ENCODE results near the gene MRPS10.
"Not testable (repeated sequence)": the region's sequence is repeated elsewhere in the genome, so short reads cannot be mapped to it uniquely, and the experiment has no call there.

The MRPS10 gene

GRCh38 chr6:42175860-42176259 is 41.8 kb downstream of the MRPS10 start:
- TF ChIP-seq, protein P1, sequence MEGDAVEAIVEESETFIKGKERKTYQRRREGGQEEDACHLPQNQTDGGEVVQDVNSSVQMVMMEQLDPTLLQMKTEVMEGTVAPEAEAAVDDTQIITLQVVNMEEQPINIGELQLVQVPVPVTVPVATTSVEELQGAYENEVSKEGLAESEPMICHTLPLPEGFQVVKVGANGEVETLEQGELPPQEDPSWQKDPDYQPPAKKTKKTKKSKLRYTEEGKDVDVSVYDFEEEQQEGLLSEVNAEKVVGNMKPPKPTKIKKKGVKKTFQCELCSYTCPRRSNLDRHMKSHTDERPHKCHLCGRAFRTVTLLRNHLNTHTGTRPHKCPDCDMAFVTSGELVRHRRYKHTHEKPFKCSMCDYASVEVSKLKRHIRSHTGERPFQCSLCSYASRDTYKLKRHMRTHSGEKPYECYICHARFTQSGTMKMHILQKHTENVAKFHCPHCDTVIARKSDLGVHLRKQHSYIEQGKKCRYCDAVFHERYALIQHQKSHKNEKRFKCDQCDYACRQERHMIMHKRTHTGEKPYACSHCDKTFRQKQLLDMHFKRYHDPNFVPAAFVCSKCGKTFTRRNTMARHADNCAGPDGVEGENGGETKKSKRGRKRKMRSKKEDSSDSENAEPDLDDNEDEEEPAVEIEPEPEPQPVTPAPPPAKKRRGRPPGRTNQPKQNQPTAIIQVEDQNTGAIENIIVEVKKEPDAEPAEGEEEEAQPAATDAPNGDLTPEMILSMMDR (conservative IDR thresholded peaks at IDR 0.05; ENCODE audit: control insufficient read depth, insufficient read depth, low read depth, low read length): peak; percentile 36
- H3K4me3 ChIP-seq (ENCODE audit: control insufficient read depth, low read depth, low read length): no peak overlapping the region
- no peak for DNase-seq (ENCODE audit: low read depth)

DNA sequence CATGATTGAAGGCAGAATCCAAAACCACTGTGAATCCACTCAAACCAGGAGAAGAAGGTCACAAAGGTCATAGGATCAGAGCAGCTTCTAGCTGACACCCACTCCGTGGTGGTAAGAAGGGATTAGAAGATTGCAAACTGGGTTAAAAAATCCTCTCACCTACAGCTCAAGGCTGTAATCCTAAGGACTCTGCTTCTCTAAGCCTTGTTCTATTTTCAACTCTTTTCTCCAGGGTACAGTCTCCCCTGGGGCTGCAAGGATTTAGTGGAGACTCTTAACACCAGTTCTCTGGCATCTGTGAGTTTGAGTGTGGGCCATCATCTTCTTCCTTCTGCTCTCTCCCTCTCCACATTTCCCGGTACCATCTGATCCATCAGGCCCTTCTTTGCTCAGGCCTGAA is 44.6 kb downstream of the MRPS10 start, which contains the start of gene GUCA1A:
Gene GUCA1A, plus strand, starts transcription at position 264 of the 400 bp plus-strand sequence. CDS start 250 bp downstream, outside the sequence.
- DNase-seq (ENCODE audit: low read depth): no peak
- TF ChIP-seq, protein P1 (conservative IDR thresholded peaks at IDR 0.05; ENCODE audit: control insufficient read depth, insufficient read depth, low read depth, low read length): no peak
- no peak within 1 kb of the TSS for H3K4me3 ChIP-seq (ENCODE audit: control insufficient read depth, low read depth, low read length)

GRCh38 chr6:42171813-42172581 is 45.7 kb downstream of the MRPS10 start:
- no peak overlapping the region for H3K4me3 ChIP-seq (ENCODE audit: control insufficient read depth, low read depth, low read length)
- no peak for DNase-seq (ENCODE audit: low read depth)
- TF ChIP-seq, protein P1 (conservative IDR thresholded peaks at IDR 0.05; ENCODE audit: control insufficient read depth, insufficient read depth, low read depth, low read length): no peak

DNA sequence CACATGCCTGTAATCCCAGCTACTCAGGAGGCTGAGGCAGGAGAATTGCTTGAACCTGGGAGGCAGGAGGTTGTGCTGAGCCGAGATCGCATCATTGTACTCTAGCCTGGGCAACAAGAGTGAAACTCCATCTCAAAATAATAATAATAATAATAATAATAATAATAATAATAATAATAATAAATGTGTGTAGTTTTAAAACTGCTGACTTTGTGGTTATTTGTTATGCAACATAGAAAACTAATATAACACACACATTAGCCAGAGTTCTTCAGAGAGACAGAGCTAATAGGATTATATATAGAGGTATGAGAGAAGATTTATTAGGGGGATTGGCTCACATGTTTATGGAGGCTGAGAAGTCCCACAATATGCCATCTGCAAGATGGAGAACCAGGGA is 47.9 kb downstream of the MRPS10 start:
- DNase-seq (ENCODE audit: low read depth); H3K4me3 ChIP-seq (ENCODE audit: control insufficient read depth, low read depth, low read length): not testable (repeated sequence)

DNA sequence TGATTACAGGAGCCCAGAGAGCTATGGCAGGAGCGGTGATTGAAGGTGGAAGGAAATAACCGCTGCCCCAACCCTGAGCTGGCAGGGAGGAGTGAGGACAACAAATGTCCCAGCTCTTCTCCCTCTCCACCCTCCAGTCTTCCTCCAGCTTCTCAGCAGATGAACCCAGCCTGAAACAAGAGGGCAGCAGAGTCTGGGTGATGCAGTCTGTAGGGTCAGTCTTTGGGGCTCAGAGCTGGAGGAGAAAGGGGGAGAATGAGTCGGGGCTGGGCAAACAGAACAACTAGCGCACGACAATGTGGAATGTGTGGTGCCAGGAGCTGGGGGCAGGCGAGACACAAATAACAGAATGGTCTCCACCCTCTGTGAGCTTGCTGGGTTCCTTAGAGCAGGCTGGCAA is 49.0 kb downstream of the MRPS10 start:
- TF ChIP-seq, protein P1 (conservative IDR thresholded peaks at IDR 0.05; ENCODE audit: control insufficient read depth, insufficient read depth, low read depth, low read length): peak; percentile 4
- H3K4me3 ChIP-seq (ENCODE audit: control insufficient read depth, low read depth, low read length): no peak overlapping the region
- no peak for DNase-seq (ENCODE audit: low read depth)

DNA sequence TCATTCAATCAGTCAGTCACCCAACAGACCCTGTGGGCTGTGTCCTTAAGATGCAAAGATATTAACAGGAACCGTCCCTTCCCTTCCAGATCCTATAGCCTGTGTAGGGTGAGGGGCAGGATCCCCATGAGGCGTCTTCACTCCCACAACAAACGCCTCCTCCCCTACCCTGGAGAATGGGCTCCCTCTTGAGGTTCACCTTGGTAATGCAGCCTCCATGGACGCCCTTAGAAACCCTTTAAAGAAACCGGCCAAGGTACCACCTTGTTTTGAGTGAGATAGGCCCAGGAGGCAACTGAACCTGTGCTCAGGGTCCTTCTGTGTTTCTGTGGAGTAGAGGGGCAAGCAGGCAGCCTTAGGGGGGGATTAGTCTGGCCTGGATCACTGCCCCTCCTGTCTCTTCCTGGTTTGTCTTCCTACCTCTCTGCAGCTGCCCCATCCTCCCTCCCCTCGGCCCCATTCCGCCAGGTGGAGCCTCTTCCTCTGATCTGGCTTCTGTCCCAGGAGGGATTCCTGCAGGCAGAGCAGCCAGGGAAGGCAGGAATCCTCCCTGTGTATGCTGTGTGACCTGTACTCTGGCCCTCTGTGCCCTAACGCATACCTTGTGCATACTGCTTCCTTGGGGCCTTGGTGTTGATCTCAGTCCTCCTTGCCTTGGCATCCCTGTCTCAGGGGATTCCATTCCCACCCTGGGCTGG is 51.1 kb downstream of the MRPS10 start:
- no peak overlapping the region for H3K4me3 ChIP-seq (ENCODE audit: control insufficient read depth, low read depth, low read length)
- peak; percentile 66 for DNase-seq (ENCODE audit: low read depth)
- TF ChIP-seq, protein P1 (conservative IDR thresholded peaks at IDR 0.05; ENCODE audit: control insufficient read depth, insufficient read depth, low read depth, low read length): peak; percentile 95

GRCh38 chr6:42165016-42165415 is 52.6 kb downstream of the MRPS10 start:
- DNase-seq (ENCODE audit: low read depth): peak; percentile 54
- no peak overlapping the region for H3K4me3 ChIP-seq (ENCODE audit: control insufficient read depth, low read depth, low read length)
- TF ChIP-seq, protein P1 (conservative IDR thresholded peaks at IDR 0.05; ENCODE audit: control insufficient read depth, insufficient read depth, low read depth, low read length): no peak

Data from fibroblast of mammary gland (primary cell).